Placental epithelial cell (primary cell): ENCODE data around the gene ZNF8. TPM values are rescaled to one million over a fixed set of nuclear protein-coding genes. Genes with fewer than 3 reads are reported as not detected.

Experiments used
- small RNA-seq: library from RNA; depleted of rRNA; stranded (forward); fragments of <200 nt; gene quantifications from one replicate; pipeline ENCODE3, GENCODE V24; 2012
- total RNA-seq: library from RNA; depleted of rRNA; stranded (reverse); fragments of >200 nt; gene quantifications from 2 replicates; pipeline ENCODE4 v1.2.3, GENCODE V29; 2012

The ZNF8 gene
- total RNA-seq: 7.9 and 9.4 TPM in 2 replicates

GRCh38 chr19:58278541-58279041 lies at the start of gene ZNF8:
Gene ZNF8 (plus strand): TSS chr19:58278955. CDS start chr19:58279082, 127 bp downstream.

GRCh38 chr19:58305065-58305931 lies 26.5 kb downstream of the ZNF8 start, which contains the start of gene ERVK3-1:
Gene ERVK3-1 (plus strand): TSS chr19:58305377. CDS start chr19:58312169, 6,792 bp downstream.

GRCh38 chr19:58326914-58327726 lies 48.4 kb downstream of the ZNF8 start, which contains the start of gene ZSCAN22:
Gene ZSCAN22 (plus strand): TSS chr19:58326994. CDS start chr19:58334803, 7,809 bp downstream.

Small RNAs within 50 kb of the gene (small RNA-seq; reads per million reads assigned to genes)
- not detected for gene MIR6806

Other genes with a start within 250 kb of the ZNF8 start
- not detected in 2 replicates for gene ZSCAN1, start 244.9 kb upstream of the ZNF8 start, total RNA-seq
- gene ZNF135, start 219.7 kb upstream of the ZNF8 start, total RNA-seq: 6.4 and 9.4 TPM in 2 replicates
- gene ZSCAN18, start 180.7 kb upstream of the ZNF8 start, total RNA-seq: 39.7 and 53.8 TPM in 2 replicates
- 14.1 and 17.7 TPM in 2 replicates for gene ZNF329, start 128.2 kb upstream of the ZNF8 start, total RNA-seq
- 28.3 and 30.6 TPM in 2 replicates for gene ZNF274, start 95.9 kb upstream of the ZNF8 start, total RNA-seq
- 20.8 and 39.8 TPM in 2 replicates for gene ZNF544, start 50.0 kb upstream of the ZNF8 start, total RNA-seq
- gene ERVK3-1, start 26.4 kb downstream of the ZNF8 start, total RNA-seq: 33.4 and 35.5 TPM in 2 replicates
- 5.5 and 6.6 TPM in 2 replicates for gene ZSCAN22, start 48.0 kb downstream of the ZNF8 start, total RNA-seq
- gene A1BG, start 74.5 kb downstream of the ZNF8 start, total RNA-seq: 0.79 TPM in 1 of 2 replicates, not detected in the other
- 3.3 and 3.9 TPM in 2 replicates for gene ZNF497, start 83.8 kb downstream of the ZNF8 start, total RNA-seq
- 4.4 and 6.3 TPM in 2 replicates for gene ZNF837, start 102.1 kb downstream of the ZNF8 start, total RNA-seq
- 1,650 and 1,691 TPM in 2 replicates for gene RPS5, start 108.3 kb downstream of the ZNF8 start, total RNA-seq
- gene RNF225, start 116.7 kb downstream of the ZNF8 start, total RNA-seq: 2.8 and 5.5 TPM in 2 replicates
- gene ZNF584, start 129.7 kb downstream of the ZNF8 start, total RNA-seq: 13.2 and 17.3 TPM in 2 replicates
- 12.6 and 14.6 TPM in 2 replicates for gene ZNF132, start 161.2 kb downstream of the ZNF8 start, total RNA-seq
- gene ZNF324B, start 172.7 kb downstream of the ZNF8 start, total RNA-seq: 13.3 and 14.6 TPM in 2 replicates
- 25.1 and 41.3 TPM in 2 replicates for gene ZNF324, start 188.1 kb downstream of the ZNF8 start, total RNA-seq
- 15.3 and 22.0 TPM in 2 replicates for gene ZNF446, start 197.4 kb downstream of the ZNF8 start, total RNA-seq
- 4.4 and 6.3 TPM in 2 replicates for gene SLC27A5, start 233.0 kb downstream of the ZNF8 start, total RNA-seq
- 12.3 and 12.6 TPM in 2 replicates for gene ZBTB45, start 240.9 kb downstream of the ZNF8 start, total RNA-seq